ENCODE results near the gene UGT1A9. TPM values are rescaled to one million over a fixed set of nuclear protein-coding genes. Genes with fewer than 3 reads are reported as not detected.

UGT1A9 gene
- total RNA-seq, 4 donors from 2014 or later = 4.6 to 18.7 (median 10.5) TPM

DNA sequence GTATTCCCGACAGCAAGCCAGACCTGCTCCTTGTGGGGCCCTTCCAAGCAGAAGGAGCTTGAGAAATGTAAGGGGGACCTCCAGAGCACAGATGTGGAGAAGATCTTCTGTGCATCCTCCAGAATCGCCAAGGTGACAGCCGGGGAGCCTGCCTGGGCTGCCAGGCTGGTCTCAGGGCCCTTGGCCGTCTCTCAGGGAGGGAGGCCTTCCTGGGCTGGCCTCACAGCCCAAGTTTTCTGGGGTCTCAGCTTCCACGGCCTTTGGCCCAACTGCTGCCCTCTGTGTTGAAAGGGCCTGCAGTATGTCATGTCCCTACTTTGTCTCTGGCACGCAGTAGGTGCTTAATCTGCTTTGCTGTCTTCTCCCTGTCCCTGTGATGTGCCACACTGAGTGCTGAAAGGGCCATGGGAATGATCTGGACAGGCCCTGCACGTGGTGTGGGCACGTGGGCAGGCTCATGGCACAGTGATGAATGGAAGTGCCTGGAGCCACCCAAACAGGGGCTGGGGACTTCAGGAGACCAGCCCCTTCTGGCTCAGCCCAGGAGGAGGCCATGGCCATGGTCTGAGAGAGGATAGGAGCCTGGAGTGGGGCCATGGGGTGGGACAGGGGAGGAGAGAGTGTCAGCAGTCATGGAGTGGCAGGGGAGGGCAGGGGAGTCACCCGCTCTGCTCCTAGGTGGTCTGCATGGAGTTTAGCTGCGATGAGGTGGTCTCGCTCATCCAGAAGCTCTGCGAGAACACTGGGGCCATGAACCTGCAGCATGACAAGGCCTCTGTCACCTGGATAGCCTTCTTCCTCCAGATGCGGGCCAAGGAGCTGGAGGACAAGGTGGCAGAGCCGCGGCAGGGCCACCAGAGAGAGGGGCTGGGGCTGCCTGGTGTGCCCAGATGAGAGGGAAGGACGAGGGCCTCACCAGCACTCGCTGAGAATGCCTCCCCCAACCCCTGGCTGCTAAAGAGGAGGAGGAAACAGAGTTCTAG, 147.2 kb downstream of the UGT1A9 start:
- no peak for TF ChIP-seq EP300 (IDR thresholded peaks at IDR 0.05; ENCODE audit: low read depth)
- TF ChIP-seq CTCF (IDR thresholded peaks at IDR 0.05) = no peak
- no peak for TF ChIP-seq POLR2AphosphoS5 (IDR thresholded peaks at IDR 0.05)
- TF ChIP-seq POLR2A (IDR thresholded peaks at IDR 0.05) = no peak
- H3K36me3 ChIP-seq = no peaks in the 10 kb centered on the region
- no peaks in the 10 kb centered on the region for H3K4me1 ChIP-seq
- in situ Hi-C loops (cut with MboI; ENCODE audit: low pct_ligation_motif_present in 1 of 4, low pct_unique_long_range_greater_than_20kb in 1 of 4, low sequenced_read_pairs in 3 of 4) = no loop called here
- intact Hi-C loops (cut with DNase I; ENCODE audit: low total_unique reads) = no loop called here
- no peak overlapping the region for H3K4me3 ChIP-seq
- H3K27ac ChIP-seq = no peak overlapping the region
- WGBS, 2 donors (ENCODE audit: low coverage in 1 of 2) = 74 to 85% methylated on average over 6 to 17 of the region's 17 CpGs
- no peaks in the 10 kb centered on the region for H3K27me3 ChIP-seq
- peak; percentile 5 for DNase-seq
- no peaks in the 10 kb centered on the region for H3K9me3 ChIP-seq

GRCh38 chr2:233819884-233820773, 148.4 kb downstream of the UGT1A9 start:
- Histone ChIP-seq H3K36me3 (no peaks in the 10 kb centered on the region), H3K4me1 (no peaks in the 10 kb centered on the region), H3K27ac (no peak overlapping the region), H3K27me3 (no peaks in the 10 kb centered on the region), H3K4me3 (no peak overlapping the region), H3K9me3 (no peaks in the 10 kb centered on the region)
- intact Hi-C loops (cut with DNase I; ENCODE audit: low total_unique reads) (no loop called here), in situ Hi-C loops (cut with MboI; ENCODE audit: low pct_ligation_motif_present in 1 of 4, low pct_unique_long_range_greater_than_20kb in 1 of 4, low sequenced_read_pairs in 3 of 4) (no loop called here)
- TF ChIP-seq POLR2A (IDR thresholded peaks at IDR 0.05) (no peak), CTCF (IDR thresholded peaks at IDR 0.05) (no peak), EP300 (IDR thresholded peaks at IDR 0.05; ENCODE audit: low read depth) (no peak), POLR2AphosphoS5 (IDR thresholded peaks at IDR 0.05) (no peak)
- DNase-seq = peak; percentile 4
- WGBS, 2 donors (ENCODE audit: low coverage in 1 of 2) = 67 to 79% methylated on average over 1 to 18 of the region's 18 CpGs

GRCh38 chr2:233820774-233821105, 149.0 kb downstream of the UGT1A9 start:
- intact Hi-C loops (cut with DNase I; ENCODE audit: low total_unique reads) (no loop called here), in situ Hi-C loops (cut with MboI; ENCODE audit: low pct_ligation_motif_present in 1 of 4, low pct_unique_long_range_greater_than_20kb in 1 of 4, low sequenced_read_pairs in 3 of 4) (no loop called here)
- no peak overlapping the region for H3K27ac ChIP-seq
- H3K27me3 ChIP-seq = no peaks in the 10 kb centered on the region
- H3K4me1 ChIP-seq = no peaks in the 10 kb centered on the region
- no peak overlapping the region for H3K4me3 ChIP-seq
- TF ChIP-seq POLR2AphosphoS5 (IDR thresholded peaks at IDR 0.05) (no peak), EP300 (IDR thresholded peaks at IDR 0.05; ENCODE audit: low read depth) (no peak), POLR2A (IDR thresholded peaks at IDR 0.05) (no peak), CTCF (IDR thresholded peaks at IDR 0.05) (no peak)
- 88% methylated on average over 6 of the region's 6 CpGs; no CpG with 5 or more reads in 1 of the 2 donors for WGBS, 2 donors (ENCODE audit: low coverage in 1 of 2)
- peak; percentile 3 for DNase-seq
- no peaks in the 10 kb centered on the region for H3K9me3 ChIP-seq
- no peaks in the 10 kb centered on the region for H3K36me3 ChIP-seq

- 91 to 100% methylated on average over 2 to 3 of the region's 3 CpGs for whole genome bisulfite sequencing, 2 donors (ENCODE audit: low coverage in 1 of 2)
- in situ Hi-C loops (cut with MboI; ENCODE audit: low pct_ligation_motif_present in 1 of 4, low pct_unique_long_range_greater_than_20kb in 1 of 4, low sequenced_read_pairs in 3 of 4) = no loop called here
- intact Hi-C loops (cut with DNase I; ENCODE audit: low total_unique reads) = no loop called here
- DNase-seq = no peak
- H3K9me3 ChIP-seq = peaks cover 0 to 1% of the 10 kb centered on the region in 2 donors
- H3K36me3 ChIP-seq = no peaks in the 10 kb centered on the region
- no peak overlapping the region for H3K27ac ChIP-seq
- no peaks in the 10 kb centered on the region for H3K27me3 ChIP-seq
- no peaks in the 10 kb centered on the region for H3K4me1 ChIP-seq
- TF ChIP-seq CTCF (IDR thresholded peaks at IDR 0.05) (no peak), POLR2A (IDR thresholded peaks at IDR 0.05) (no peak), EP300 (IDR thresholded peaks at IDR 0.05; ENCODE audit: low read depth) (no peak), POLR2AphosphoS5 (IDR thresholded peaks at IDR 0.05) (no peak)
- H3K4me3 ChIP-seq = no peak overlapping the region
These were observed 149.5 kb downstream of the UGT1A9 start for GRCh38 chr2:233821196-233821595.

All from transverse colon (tissue), 4 donors.